HEK293 (cell line): ENCODE results near the gene HSPB8.

Source experiments
- CTCF ChIA-PET: fragments of 350-600 bp; formaldehyde crosslinking; extraction: SDS; loops from one replicate; lab custom pipeline; 2021; ENCODE audit warnings: antibody characterized with exemption; lab: Yijun Ruan, JAX
- POLR2A ChIA-PET: fragments of 300-600 bp; formaldehyde crosslinking; extraction: SDS; loops from one replicate; lab custom pipeline; 2020; ENCODE audit warnings: antibody characterized with exemption, inconsistent platforms; lab: Yijun Ruan, JAX
- H3K27ac ChIP-seq: fragments of 200-500 bp; sonication (Bioruptor generic); 2 replicates; pipeline ENCODE4 v1.5.1; 2014; ENCODE audit warnings: low read depth, low read length, control low read depth, inconsistent platforms; ENCODE audit errors: extremely low read depth
- H3K36me3 ChIP-seq, 2 experiments: fragments of 200-500 bp in 1 of 2; sonication (Bioruptor generic) in 1 of 2; 1 replicate in 1 of 2; 2 replicates in 1 of 2; pipeline ENCODE4 v1.5.1; 2014 to 2017; ENCODE audit warnings: inconsistent platforms in 2 of 2, low read length in 2 of 2; ENCODE audit not compliant: control insufficient read depth in 2 of 2, insufficient read depth in 1 of 2
- H3K4me1 ChIP-seq: fragments of 200-500 bp; sonication (Bioruptor generic); 2 replicates; pipeline ENCODE4 v1.5.1; 2014; ENCODE audit warnings: mild to moderate bottlenecking, low read length, inconsistent platforms; ENCODE audit not compliant: control insufficient read depth, insufficient read depth
- H3K4me3 ChIP-seq: 2 replicates; pipeline ENCODE4 v1.5.1; 2011; ENCODE audit warnings: low read depth, mild to moderate bottlenecking, control low read depth, low read length, moderate library complexity
- H3K9me3 ChIP-seq: fragments of 200-500 bp; sonication (Bioruptor generic); 2 replicates; pipeline ENCODE4 v1.5.1; 2014; ENCODE audit warnings: low read depth, low read length, inconsistent platforms; ENCODE audit not compliant: control insufficient read depth, insufficient read depth
- ATF2 ChIP-seq: fragments of 450-650 bp; formaldehyde crosslinking; IDR thresholded peaks from 2 replicates; pipeline ENCODE4 v1.5.1; 2016; ENCODE audit warnings: missing biosample characterization, missing genetic modification characterization, low read depth
- FEZF1 ChIP-seq: fragments of 450-650 bp; formaldehyde crosslinking; IDR thresholded peaks from 2 replicates; pipeline ENCODE4 v1.5.1; 2016; ENCODE audit warnings: missing biosample characterization, missing genetic modification characterization
- GFI1B ChIP-seq: fragments of 450-650 bp; formaldehyde crosslinking; IDR thresholded peaks from 2 replicates; pipeline ENCODE4 v1.5.1; 2016; ENCODE audit warnings: missing biosample characterization, missing genetic modification characterization
- IKZF3 ChIP-seq: fragments of 450-650 bp; IDR thresholded peaks from 2 replicates; pipeline ENCODE4 v1.5.0; 2018; ENCODE audit warnings: missing biosample characterization, mild to moderate bottlenecking, missing genetic modification characterization, moderate library complexity
- INSM2 ChIP-seq: fragments of 450-650 bp; formaldehyde crosslinking; IDR thresholded peaks from 2 replicates; pipeline ENCODE4 v1.5.1; 2016; ENCODE audit warnings: missing biosample characterization, missing genetic modification characterization
- REST ChIP-seq: fragments of 450-650 bp; formaldehyde crosslinking; IDR thresholded peaks from 2 replicates; pipeline ENCODE4 v1.5.1; 2016; ENCODE audit warnings: missing biosample characterization, missing genetic modification characterization
- SCRT2 ChIP-seq: fragments of 450-650 bp; formaldehyde crosslinking; IDR thresholded peaks from 2 replicates; pipeline ENCODE4 v1.5.1; 2016; ENCODE audit warnings: missing biosample characterization, missing genetic modification characterization
- SP7 ChIP-seq: fragments of 450-650 bp; formaldehyde crosslinking; IDR thresholded peaks from 2 replicates; pipeline ENCODE4 v1.5.1; 2016; ENCODE audit warnings: missing biosample characterization, missing genetic modification characterization
- ZBTB17 ChIP-seq: fragments of 450-650 bp; formaldehyde crosslinking; IDR thresholded peaks from 2 replicates; pipeline ENCODE4 v1.5.1; 2016; ENCODE audit warnings: missing biosample characterization, missing genetic modification characterization
- ZNF2 ChIP-seq: fragments of 450-650 bp; formaldehyde crosslinking; IDR thresholded peaks from 2 replicates; pipeline ENCODE4 v1.5.1; 2016; ENCODE audit warnings: missing biosample characterization, missing genetic modification characterization
- ZNF280C ChIP-seq: fragments of 450-650 bp; formaldehyde crosslinking; IDR thresholded peaks from 2 replicates; pipeline ENCODE4 v1.5.1; 2016; ENCODE audit warnings: missing biosample characterization, missing genetic modification characterization
- ZNF518A ChIP-seq: fragments of 450-650 bp; formaldehyde crosslinking; conservative IDR thresholded peaks from 2 replicates; pipeline ENCODE4 v1.5.1; 2016; ENCODE audit warnings: low read depth, missing biosample characterization, missing genetic modification characterization
- ZNF529 ChIP-seq: fragments of 450-650 bp; formaldehyde crosslinking; IDR thresholded peaks from 2 replicates; pipeline ENCODE4 v1.5.1; 2017; ENCODE audit warnings: missing genetic modification characterization, missing biosample characterization; ENCODE audit not compliant: insufficient replicate concordance
- ZNF530 ChIP-seq: fragments of 450-650 bp; formaldehyde crosslinking; IDR thresholded peaks from 2 replicates; pipeline ENCODE4 v1.5.1; 2016; ENCODE audit warnings: low read depth, missing biosample characterization, missing genetic modification characterization
- ZNF585B ChIP-seq: fragments of 450-650 bp; formaldehyde crosslinking; IDR thresholded peaks from 2 replicates; pipeline ENCODE4 v1.5.1; 2016; ENCODE audit warnings: missing biosample characterization, missing genetic modification characterization
- ZNF596 ChIP-seq: fragments of 450-650 bp; IDR thresholded peaks from 2 replicates; pipeline ENCODE4 v1.5.0; 2018; ENCODE audit warnings: missing biosample characterization, mild to moderate bottlenecking, missing genetic modification characterization, moderate library complexity
- ZNF645 ChIP-seq: fragments of 450-650 bp; formaldehyde crosslinking; IDR thresholded peaks from 2 replicates; pipeline ENCODE4; 2016; ENCODE audit warnings: missing biosample characterization, missing genetic modification characterization
- ZNF768 ChIP-seq: fragments of 450-650 bp; formaldehyde crosslinking; IDR thresholded peaks from 2 replicates; pipeline ENCODE4 v1.5.1; 2018; ENCODE audit warnings: missing biosample characterization, mild to moderate bottlenecking, missing genetic modification characterization
- ZXDB ChIP-seq: fragments of 450-650 bp; formaldehyde crosslinking; IDR thresholded peaks from 2 replicates; pipeline ENCODE4 v1.5.1; 2016; ENCODE audit warnings: missing biosample characterization, missing genetic modification characterization

The HSPB8 gene

GRCh38 chr12:119208626-119209061 lies 29.9 kb downstream of the HSPB8 start:
- Histone ChIP-seq H3K27ac (no peak overlapping the region), H3K4me1 (no peaks in the 10 kb centered on the region), H3K9me3 (no peaks in the 10 kb centered on the region), H3K36me3 (no peaks in the 10 kb centered on the region), H3K4me3 (no peak overlapping the region)
- 0 out of 2 replicates have a peak, but pooled peaks have one; percentile 20 for TF ChIP-seq ATF2
- peak; percentile 66 for TF ChIP-seq SCRT2 (tag by site-specific recombination)
- peak; percentile 88 for TF ChIP-seq REST (tag by site-specific recombination)
- no peak for TF ChIP-seq ZNF585B
- peak; percentile 46 for TF ChIP-seq ZBTB17 (tag by site-specific recombination)
- no peak for TF ChIP-seq ZNF768 (tag by site-specific recombination)
- ChIA-PET POLR2A (no interaction called here), CTCF (interaction anchor here (0.5 to 1.0 kb wide), 3 partner anchors 108 to 236 kb away, joined by 3 to 5 read pairs (median 3); no protein-coding TSS in a partner anchor)

- Histone ChIP-seq H3K27ac (no peak overlapping the region), H3K9me3 (no peaks in the 10 kb centered on the region), H3K36me3 (no peaks in the 10 kb centered on the region), H3K4me1 (no peaks in the 10 kb centered on the region), H3K4me3 (no peak overlapping the region)
- CTCF ChIA-PET = interaction anchor here (1.1 kb wide), 1 partner anchor 8 kb away, joined by 3 read pairs; no protein-coding TSS in a partner anchor
- POLR2A ChIA-PET = interaction anchor here (0.5 to 2.1 kb wide), 2 partner anchors 33 to 376 kb away, joined by 3 to 5 read pairs; partner anchors contain the start of gene HSPB8
- TF ChIP-seq ZNF768 (tag by site-specific recombination) = no peak
- no peak for TF ChIP-seq INSM2 (tag by site-specific recombination)
- TF ChIP-seq GFI1B (tag by site-specific recombination) = no peak
- TF ChIP-seq ZNF2 = no peak
- TF ChIP-seq SP7 (tag by site-specific recombination) = no peak
- no peak for TF ChIP-seq ZNF596 (tag by site-specific recombination)
- TF ChIP-seq ZNF518A (tag by site-specific recombination) = no peak
- no peak for TF ChIP-seq IKZF3
- no peak for TF ChIP-seq ZNF529 (tag by site-specific recombination)
- TF ChIP-seq ZNF530 (tag by site-specific recombination) = no peak
- TF ChIP-seq ZNF280C (tag by site-specific recombination) = no peak
- TF ChIP-seq ZXDB (tag by site-specific recombination) = no peak
- no peak for TF ChIP-seq ZNF645 (tag by site-specific recombination)
- TF ChIP-seq FEZF1 (tag by site-specific recombination) = no peak
These were observed 33.2 kb downstream of the HSPB8 start for GRCh38 chr12:119211884-119212283.
